Prostate gland (tissue), 2 donors: ENCODE data around the gene CCDC92. TPM values are rescaled to one million over a fixed set of nuclear protein-coding genes. Genes with fewer than 3 reads are reported as not detected.

Source experiments
- DNase-seq: peaks from one replicate; pipeline ENCODE4 v3.0.0-alpha.2; 2019; ENCODE audit warnings: low spot score
- H3K27ac ChIP-seq, 2 donors: fragments of 200-600 bp; sonication (generic); 2 replicates each; pipeline ENCODE4 v1.5.1; 2017 to 2019
- H3K27me3 ChIP-seq: fragments of 200-600 bp; sonication (generic); replicated peaks from 2 replicates; pipeline ENCODE4 v1.5.1; 2019; ENCODE audit not compliant: insufficient read depth
- H3K36me3 ChIP-seq, 2 donors: fragments of 200-600 bp; sonication (generic); 1 replicate in 1 of 2; 2 replicates in 1 of 2; pipeline versions ENCODE4 v1.5.1 to v1.8.1; 2017 to 2019
- H3K4me1 ChIP-seq: fragments of 200-600 bp; sonication (generic); replicated peaks from 2 replicates; pipeline ENCODE4 v1.5.1; 2019
- H3K4me3 ChIP-seq, 2 donors: fragments of 200-600 bp; sonication (generic); 2 replicates each; pipeline ENCODE4 v1.5.1; 2017 to 2019
- H3K9me3 ChIP-seq: fragments of 200-600 bp; sonication (generic); 2 replicates; pipeline ENCODE4 v1.5.1; 2017
- POLR2A ChIP-seq: fragments of 450-650 bp; IDR thresholded peaks from one replicate; pipeline ENCODE4 v1.6.1; 2016; ENCODE audit warnings: antibody characterized with exemption, mild to moderate bottlenecking
- POLR2AphosphoS5 ChIP-seq: sonication (generic); formaldehyde crosslinking; IDR thresholded peaks from one replicate; pipeline ENCODE4 v1.6.1; 2017; ENCODE audit warnings: antibody characterized with exemption
- WGBS: methylation state at CpG from one replicate; pipeline ENCODE4 v1.1.5; 2018; 5-methylcytosine and 5-hydroxymethylcytosine counted together
- intact Hi-C: fragments of 100-400 bp; cut with DNase I; formaldehyde crosslinking; loops from one replicate; pipeline ENCODE4 v1.14.2; 2022
- total RNA-seq, 2 donors: library from RNA; depleted of rRNA; stranded (reverse); fragments of >200 nt; gene quantifications; one replicate each; pipeline ENCODE4 v1.1.0, GENCODE V29; 2016
- TF ChIP-seq, protein P1 (sequence below), 4 experiments: fragments of 200-600 bp in 2 of 4; fragments of 450-650 bp in 2 of 4; sonication (generic) in 2 of 4; IDR thresholded peaks; 1 replicate in 3 of 4; 2 replicates in 1 of 4; pipeline ENCODE4 v1.5.1; 2016 to 2019; ENCODE audit warnings: antibody characterized with exemption in 4 of 4, mild to moderate bottlenecking in 2 of 4, moderate library complexity in 2 of 4

The CCDC92 gene
- total RNA-seq, 2 donors from 2014 or later, result 22.4 to 42.9 TPM

GRCh38 chr12:124011435-124012115 lies 38.9 kb upstream of the CCDC92 start:
- Histone ChIP-seq H3K9me3 (no peaks in the 10 kb centered on the region), H3K27me3 (no peaks in the 10 kb centered on the region), H3K27ac (no peak overlapping the region), H3K4me3 (no peak overlapping the region), H3K36me3 (no peaks in the 10 kb centered on the region), H3K4me1 (no peaks in the 10 kb centered on the region)
- 69% methylated on average over 8 of the region's 8 CpGs for WGBS
- no peak for DNase-seq
- TF ChIP-seq, protein P1, sequence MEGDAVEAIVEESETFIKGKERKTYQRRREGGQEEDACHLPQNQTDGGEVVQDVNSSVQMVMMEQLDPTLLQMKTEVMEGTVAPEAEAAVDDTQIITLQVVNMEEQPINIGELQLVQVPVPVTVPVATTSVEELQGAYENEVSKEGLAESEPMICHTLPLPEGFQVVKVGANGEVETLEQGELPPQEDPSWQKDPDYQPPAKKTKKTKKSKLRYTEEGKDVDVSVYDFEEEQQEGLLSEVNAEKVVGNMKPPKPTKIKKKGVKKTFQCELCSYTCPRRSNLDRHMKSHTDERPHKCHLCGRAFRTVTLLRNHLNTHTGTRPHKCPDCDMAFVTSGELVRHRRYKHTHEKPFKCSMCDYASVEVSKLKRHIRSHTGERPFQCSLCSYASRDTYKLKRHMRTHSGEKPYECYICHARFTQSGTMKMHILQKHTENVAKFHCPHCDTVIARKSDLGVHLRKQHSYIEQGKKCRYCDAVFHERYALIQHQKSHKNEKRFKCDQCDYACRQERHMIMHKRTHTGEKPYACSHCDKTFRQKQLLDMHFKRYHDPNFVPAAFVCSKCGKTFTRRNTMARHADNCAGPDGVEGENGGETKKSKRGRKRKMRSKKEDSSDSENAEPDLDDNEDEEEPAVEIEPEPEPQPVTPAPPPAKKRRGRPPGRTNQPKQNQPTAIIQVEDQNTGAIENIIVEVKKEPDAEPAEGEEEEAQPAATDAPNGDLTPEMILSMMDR (IDR thresholded peaks at IDR 0.05), result no peak
- TF ChIP-seq POLR2A (no peak), POLR2AphosphoS5 (no peak)
- intact Hi-C loops, result no loop called here

DNA sequence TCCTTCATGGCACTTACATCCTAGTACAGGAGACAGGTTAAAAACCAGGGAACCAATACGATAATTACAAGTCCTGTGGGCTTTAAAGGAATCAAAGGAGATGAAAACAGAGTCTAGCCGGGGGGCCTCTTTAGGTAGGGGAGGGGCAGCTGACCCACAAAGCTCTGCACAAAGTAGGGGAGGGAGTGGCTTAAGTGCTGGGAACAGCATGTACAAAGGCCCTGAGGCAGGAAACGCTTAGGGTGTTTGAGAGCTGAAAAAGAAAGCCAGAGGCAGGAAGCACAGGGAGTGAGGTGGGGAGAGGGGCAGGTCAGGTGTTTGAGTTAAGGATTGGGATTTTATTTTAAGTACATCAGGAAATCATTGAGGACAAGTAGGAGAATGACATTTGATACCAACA lies 38.1 kb upstream of the CCDC92 start:
- no peaks in the 10 kb centered on the region for H3K27me3 ChIP-seq
- no peaks in the 10 kb centered on the region for H3K36me3 ChIP-seq
- H3K9me3 ChIP-seq, result no peaks in the 10 kb centered on the region
- H3K27ac ChIP-seq, result no peak overlapping the region
- H3K4me1 ChIP-seq, result no peaks in the 10 kb centered on the region
- intact Hi-C loops, result no loop called here
- H3K4me3 ChIP-seq, result no peak overlapping the region
- TF ChIP-seq POLR2A, result no peak
- TF ChIP-seq, protein P1 (IDR thresholded peaks at IDR 0.05), result no peak
- TF ChIP-seq POLR2AphosphoS5, result no peak
- 75% methylated on average over 3 of the region's 3 CpGs for WGBS
- DNase-seq, result no peak

- Histone ChIP-seq H3K9me3 (no peaks in the 10 kb centered on the region), H3K27ac (no peak overlapping the region), H3K36me3 (no peaks in the 10 kb centered on the region), H3K4me3 (no peak overlapping the region), H3K4me1 (no peaks in the 10 kb centered on the region), H3K27me3 (no peaks in the 10 kb centered on the region)
- 89% methylated on average over 6 of the region's 6 CpGs for WGBS
- intact Hi-C loops, result no loop called here
- no peak for DNase-seq
- no peak for TF ChIP-seq POLR2A
- TF ChIP-seq POLR2AphosphoS5, result no peak
- TF ChIP-seq, protein P1 (IDR thresholded peaks at IDR 0.05), result no peak
These were observed 37.1 kb upstream of the CCDC92 start for GRCh38 chr12:124009781-124010180.

DNA sequence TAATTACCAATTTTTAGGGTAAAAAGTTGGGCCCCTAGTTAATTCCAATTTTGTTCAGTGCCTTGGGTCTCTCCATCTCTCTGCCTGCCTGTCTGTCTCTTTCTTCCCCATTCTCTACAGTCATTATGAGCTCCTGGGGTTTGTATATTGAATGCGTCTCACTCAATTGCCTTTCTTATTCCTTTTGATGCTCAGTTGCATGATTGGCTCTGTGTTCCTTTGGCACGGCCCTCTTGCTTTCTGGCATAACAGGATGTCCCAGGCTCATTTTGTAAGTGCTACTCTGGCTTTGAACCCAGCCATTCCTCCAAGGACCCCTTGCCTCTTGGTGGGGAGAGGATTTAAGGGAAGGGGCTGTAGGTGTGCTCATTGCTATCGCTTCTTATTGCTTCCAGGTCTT lies 36.0 kb upstream of the CCDC92 start:
- DNase-seq, result no peak
- no peaks in the 10 kb centered on the region for H3K9me3 ChIP-seq
- intact Hi-C loops, result no loop called here
- WGBS, result 70% methylated on average over 3 of the region's 3 CpGs
- no peaks in the 10 kb centered on the region for H3K27me3 ChIP-seq
- TF ChIP-seq POLR2AphosphoS5 (no peak), POLR2A (no peak)
- TF ChIP-seq, protein P1 (IDR thresholded peaks at IDR 0.05), result no peak
- H3K4me1 ChIP-seq, result no peaks in the 10 kb centered on the region
- H3K36me3 ChIP-seq, result no peaks in the 10 kb centered on the region
- no peak overlapping the region for H3K4me3 ChIP-seq
- no peak overlapping the region for H3K27ac ChIP-seq

DNA sequence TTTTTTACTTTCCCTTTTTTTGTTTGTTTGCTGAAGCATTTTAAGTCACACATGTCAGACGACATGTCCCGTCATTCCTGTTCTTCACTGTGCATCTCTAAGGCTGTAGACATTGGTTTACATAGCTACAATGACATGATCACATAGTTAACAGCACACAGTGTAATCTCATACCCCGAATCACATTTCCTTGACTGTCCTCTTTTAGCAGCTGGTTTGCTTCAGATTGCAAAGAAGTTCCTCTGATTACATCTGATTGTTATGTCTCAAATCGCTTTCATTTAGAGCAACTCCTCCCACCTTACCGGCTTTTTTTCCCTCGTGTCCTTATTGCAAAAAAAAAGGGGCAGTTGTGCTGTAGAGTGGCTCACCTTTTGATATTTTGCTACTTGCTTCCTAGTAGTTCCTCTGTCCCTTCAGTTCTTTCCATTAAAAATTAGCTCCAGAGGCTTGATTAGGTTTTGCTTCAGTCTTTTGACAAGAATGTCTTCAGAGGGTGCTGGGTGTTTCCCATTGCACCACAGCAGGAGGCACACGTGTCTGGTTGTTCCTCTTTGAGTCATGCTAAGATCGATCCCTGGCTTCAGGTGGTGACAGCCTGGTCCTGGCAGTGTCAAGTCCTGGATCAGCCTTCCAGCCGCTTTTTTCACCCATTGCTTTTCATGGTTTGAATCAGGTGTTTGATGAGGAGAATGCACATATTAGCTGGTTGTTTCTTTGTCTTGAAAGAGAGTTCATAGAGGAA lies 35.4 kb upstream of the CCDC92 start:
- Histone ChIP-seq H3K9me3 (no peaks in the 10 kb centered on the region), H3K27ac (no peak overlapping the region), H3K4me1 (no peaks in the 10 kb centered on the region), H3K4me3 (no peak overlapping the region), H3K36me3 (no peaks in the 10 kb centered on the region), H3K27me3 (no peaks in the 10 kb centered on the region)
- TF ChIP-seq POLR2AphosphoS5, result no peak
- no peak for TF ChIP-seq POLR2A
- TF ChIP-seq, protein P1 (IDR thresholded peaks at IDR 0.05), result no peak
- no peak for DNase-seq
- 29% methylated on average over 9 of the region's 9 CpGs for WGBS
- intact Hi-C loops, result no loop called here
